ENCODE measurements around the gene MACROD1.

GRCh38 chr11:64048042-64048854 is 117.7 kb downstream of the MACROD1 start:
- TF ChIP-seq POLR2AphosphoS5 (IDR thresholded peaks at IDR 0.05) (no peak), POLR2A (IDR thresholded peaks at IDR 0.05) (no peak), CTCF (IDR thresholded peaks at IDR 0.05) (no peak)

Data from prostate gland (tissue), 2 donors.